HG03139 (cell line): Measurements from ENCODE around the gene PARVG.

Experiments
- ATAC-seq: cut with Tn5 transposase; IDR thresholded peaks from one replicate; pipeline ENCODE4 v1.9.1; 2021; ENCODE audit not compliant: unreplicated experiment

Gene PARVG

GRCh38 chr22:44195189-44195871 lies 14.6 kb downstream of the PARVG start:
- ATAC-seq, result no peak

DNA sequence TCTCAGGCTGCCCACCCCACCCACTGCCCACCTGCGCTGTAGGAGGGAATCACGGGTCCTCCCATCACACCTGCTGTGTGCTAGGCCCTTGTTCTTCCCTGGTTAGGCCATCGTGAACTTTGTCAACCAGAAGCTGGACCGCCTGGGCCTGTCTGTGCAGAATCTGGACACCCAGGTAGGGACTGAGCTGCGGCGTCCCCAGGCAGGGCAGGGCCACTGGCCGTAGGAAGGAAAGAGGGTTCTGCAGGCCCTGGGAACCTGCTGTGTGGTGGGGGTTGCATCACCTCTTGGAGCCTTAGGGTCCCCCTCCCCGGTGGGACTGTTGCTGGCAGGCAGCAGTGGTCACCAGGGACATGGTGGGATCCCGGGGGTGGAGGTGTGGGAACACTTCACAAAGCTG lies 15.5 kb downstream of the PARVG start:
- no peak for ATAC-seq

- no peak for ATAC-seq
Measured at GRCh38 chr22:44196731-44197131, 16.0 kb downstream of the PARVG start.

DNA sequence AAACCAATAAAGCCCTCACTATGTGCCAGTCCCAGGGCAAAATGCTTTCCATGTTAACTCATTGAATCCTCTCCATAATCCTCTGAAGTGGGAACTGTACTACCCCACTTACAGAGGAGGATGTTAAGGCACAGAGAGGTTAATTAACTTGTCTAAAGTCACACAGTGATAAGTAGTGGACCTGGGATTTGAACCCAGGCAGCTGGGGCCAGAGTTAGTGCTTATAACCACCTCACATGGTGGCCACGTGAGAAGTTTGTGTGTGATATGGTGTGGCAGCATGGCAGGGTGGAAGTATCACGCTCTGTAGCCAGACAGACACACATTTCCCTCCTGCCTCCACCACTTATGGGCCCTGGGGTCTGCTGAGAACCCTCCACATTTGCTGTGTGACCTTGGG lies 16.5 kb downstream of the PARVG start:
- no peak for ATAC-seq

DNA sequence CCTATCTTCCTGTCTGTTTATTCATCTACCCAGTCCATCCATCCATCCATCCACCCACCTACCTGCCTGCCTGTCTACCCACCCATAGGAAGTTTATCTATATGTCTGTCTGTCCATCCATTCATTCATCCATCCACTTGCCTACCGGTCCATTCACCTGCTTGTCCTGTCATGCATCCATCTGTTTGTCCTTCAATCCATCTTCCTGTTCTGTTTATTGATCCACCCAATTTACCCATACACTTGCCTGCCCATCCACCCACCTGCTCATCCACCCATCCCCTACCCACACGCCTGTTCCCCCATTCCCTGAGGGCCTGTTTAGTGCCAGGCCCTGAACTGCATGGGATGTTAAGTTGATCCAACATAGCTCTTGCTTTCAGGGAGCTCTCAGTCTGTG lies 18.4 kb downstream of the PARVG start:
- ATAC-seq, result no peak

DNA sequence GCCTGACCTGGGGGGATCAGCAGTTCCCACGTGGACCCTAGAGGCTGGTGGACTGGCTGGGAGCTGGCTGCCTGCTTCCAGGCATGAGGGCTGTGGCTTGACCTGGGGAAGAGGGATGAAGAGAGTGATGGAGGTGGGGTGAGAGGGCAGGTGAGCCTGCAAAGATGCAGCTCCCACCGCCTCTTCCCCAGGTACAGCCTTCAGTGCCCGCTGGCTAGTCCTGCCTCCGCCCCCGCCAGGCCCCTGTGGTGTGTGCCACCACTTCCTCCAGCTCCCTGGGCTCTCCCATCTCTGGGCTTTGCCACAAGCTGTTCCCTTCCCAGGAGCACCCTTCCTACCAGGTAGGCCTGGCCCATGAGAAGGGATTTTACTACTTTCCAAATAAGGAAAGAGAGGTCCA lies 19.1 kb downstream of the PARVG start:
- no peak for ATAC-seq

- ATAC-seq, result no peak
Measured at GRCh38 chr22:44200451-44200850, 19.7 kb downstream of the PARVG start.

DNA sequence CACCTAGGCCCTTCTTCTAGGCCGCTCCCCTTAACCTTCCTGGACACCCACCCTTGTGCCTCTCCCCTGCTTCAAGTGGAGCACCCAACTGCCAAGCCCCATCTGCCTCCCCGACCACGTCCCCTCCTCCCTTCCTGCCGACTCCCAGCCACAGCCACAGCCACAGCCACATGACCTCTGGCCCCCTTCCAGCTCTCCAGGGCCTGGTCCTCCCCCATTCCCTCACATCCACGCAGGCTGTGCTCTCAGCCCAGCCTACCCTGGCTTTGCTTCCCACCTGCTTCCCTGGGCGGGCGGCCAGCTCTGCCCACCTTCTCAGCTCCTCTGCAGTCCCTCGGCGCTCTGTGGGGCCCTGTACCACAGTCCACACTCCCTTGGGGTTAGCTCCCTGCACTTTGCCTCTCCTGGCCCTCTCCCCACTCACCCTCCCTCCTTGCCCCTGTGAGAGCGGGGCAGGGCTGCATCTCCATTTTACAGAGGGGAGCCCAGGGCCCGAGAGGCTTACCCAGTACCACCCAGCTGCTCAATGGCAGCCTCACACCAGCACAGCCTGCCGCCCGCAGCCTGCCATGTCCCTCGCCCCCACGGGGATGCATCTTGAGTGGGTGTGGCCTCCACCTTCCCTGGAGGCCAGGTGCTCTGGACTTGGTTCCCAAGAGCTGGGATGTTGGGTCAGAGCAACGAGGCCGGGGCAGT lies 20.3 kb downstream of the PARVG start:
- ATAC-seq, result no peak

- no peak for ATAC-seq
Measured at GRCh38 chr22:44201665-44202064, 20.9 kb downstream of the PARVG start.

DNA sequence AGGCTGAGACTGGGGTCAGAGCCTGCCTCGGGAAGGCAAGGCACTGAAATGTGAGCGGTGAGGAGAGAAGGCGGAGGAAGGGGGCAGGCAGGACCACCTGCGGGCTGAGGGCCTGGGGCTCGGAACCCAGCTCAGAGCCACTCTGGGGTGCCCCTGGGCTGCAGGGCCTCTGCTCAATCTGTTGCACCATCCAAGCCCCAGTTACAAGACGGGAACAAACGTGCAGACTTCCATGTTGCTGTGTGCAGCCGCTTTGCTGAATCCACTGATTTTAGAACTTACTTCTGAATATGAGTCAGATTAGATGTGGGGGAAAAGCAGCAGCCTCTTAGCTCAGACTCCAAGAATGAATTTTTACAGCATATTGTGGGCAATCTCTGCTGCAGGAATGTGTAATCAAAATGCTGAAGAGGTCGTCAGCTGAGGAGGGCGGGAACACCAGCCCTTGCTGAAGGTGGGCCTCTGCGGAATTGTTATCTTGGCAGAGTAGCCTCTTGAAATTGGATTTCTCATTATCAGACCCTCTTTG lies 21.6 kb downstream of the PARVG start:
- ATAC-seq, result no peak

GRCh38 chr22:44203203-44203602 lies 22.5 kb downstream of the PARVG start:
- ATAC-seq, result no peak

DNA sequence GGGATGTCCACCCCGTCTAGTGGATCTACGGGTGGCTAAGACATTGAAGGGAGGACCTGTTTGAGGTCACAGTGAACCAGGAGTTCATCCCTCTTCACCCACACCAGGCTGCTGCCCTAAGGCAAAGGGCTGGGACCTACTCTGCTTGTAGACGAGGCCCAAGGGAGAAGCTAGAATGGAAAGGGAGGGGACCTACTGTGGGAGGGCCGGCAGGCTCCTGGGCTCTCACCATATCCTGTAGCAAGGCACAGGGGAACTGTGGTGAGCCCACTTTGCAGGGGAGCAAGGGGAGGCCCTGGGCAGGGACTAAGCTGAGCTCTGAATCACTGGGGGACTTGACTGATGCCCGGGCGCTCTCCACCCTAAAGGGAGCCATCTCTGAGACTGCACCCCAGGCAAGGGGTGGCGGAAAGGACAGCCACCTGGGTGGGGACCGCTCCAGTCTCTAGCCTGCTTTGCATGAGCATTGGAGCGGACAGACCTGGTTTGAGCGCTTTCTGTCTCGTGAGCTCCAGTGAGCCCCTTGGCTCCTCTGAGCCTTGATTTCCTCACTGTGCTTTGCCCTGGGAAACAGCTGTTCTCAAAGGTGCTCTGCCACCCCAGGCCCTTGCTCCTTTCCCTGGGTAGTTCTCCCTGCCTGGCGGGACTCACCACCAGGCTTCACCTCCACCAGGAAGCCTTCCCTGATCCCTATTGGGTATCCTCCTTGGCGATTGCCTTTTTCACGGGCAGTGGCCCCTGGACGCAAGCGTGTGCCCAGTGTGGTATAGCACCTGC lies 24.2 kb downstream of the PARVG start:
- ATAC-seq, result no peak

GRCh38 chr22:44205516-44206329 lies 25.0 kb downstream of the PARVG start:
- no peak for ATAC-seq

- ATAC-seq, result no peak
Measured at GRCh38 chr22:44206330-44206645, 25.6 kb downstream of the PARVG start.

GRCh38 chr22:44206696-44207095 lies 26.0 kb downstream of the PARVG start:
- no peak for ATAC-seq

- no peak for ATAC-seq
Measured at GRCh38 chr22:44207173-44207980, 26.7 kb downstream of the PARVG start.

GRCh38 chr22:44207981-44208317 lies 27.2 kb downstream of the PARVG start:
- ATAC-seq, result no peak

- ATAC-seq, result no peak
Measured at GRCh38 chr22:44209343-44209742, 28.6 kb downstream of the PARVG start.

DNA sequence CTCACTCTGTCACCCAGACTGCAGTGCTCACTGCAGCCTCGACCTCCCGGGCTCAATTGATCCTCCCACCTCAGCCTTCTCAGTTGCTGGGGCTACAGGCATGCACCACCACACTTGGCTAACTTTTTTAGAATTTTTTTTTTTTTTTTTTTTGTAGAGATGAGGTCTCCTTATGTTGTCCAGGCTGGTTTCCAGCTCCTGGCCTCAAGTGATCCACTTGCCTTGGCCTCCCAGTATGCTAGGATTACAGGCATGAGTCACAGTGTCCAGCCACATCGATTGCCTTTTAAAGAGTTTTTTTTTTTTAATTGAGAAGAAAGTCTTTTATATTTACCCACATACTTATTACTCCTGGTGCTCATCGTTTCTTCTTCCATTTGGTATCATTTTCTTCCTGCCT lies 30.0 kb downstream of the PARVG start:
- ATAC-seq, result no peak

DNA sequence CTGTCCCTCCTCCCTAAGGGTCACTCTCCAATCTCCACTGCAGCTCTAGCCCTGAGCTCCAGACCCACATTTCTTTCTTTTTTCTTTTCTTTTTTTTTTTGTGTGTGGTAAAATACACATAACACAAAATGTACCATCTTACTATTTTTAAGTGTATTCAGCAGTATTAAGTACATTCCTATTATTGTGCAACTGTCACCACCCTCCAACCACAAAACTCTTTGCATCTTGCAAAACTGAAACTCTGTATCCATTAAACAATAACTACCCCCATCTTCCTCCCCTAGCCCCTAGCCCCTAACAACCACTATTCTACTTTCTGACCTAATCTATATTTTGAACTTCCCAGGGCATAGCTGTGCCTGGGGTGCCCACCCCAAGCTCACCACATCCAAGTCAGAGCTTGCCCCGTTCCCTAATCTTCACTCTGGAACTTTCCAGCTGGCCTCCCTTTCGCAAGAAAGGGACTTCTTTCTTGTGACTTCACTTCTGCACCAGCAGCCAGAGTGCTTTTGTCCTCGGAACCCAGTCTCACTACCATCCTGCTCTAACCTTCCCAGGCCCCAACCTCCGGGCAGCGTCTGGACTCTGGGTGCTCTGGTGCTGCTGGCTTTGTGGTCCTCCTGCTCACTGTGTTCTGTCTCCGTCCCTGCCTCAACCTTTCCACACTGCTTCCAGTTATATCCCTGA lies 30.7 kb downstream of the PARVG start:
- ATAC-seq, result no peak
